Keratinocyte (primary cell): ENCODE data around the gene IGFBP4. TPM values are rescaled to one million over a fixed set of nuclear protein-coding genes. Genes with fewer than 3 reads are reported as not detected.

Experiments used
- DNase-seq: peaks from one replicate; pipeline ENCODE4 v3.0.0-alpha.2; 2011; ENCODE audit warnings: low read depth, missing footprints, low spot score
- FAIRE-seq: peaks from 2 replicates; lab custom pipeline; 2011; peaks lifted over from hg19 to GRCh38; lab: Jason Lieb, UNC
- H2AFZ ChIP-seq: 2 replicates; pipeline ENCODE4 v1.6.0; 2012; ENCODE audit warnings: low read length, control low read depth, inconsistent platforms; ENCODE audit not compliant: control insufficient read depth
- H3K27ac ChIP-seq: 2 replicates; pipeline ENCODE4 v1.5.1; 2011; ENCODE audit warnings: low read length; ENCODE audit not compliant: control insufficient read depth, insufficient read depth
- H3K27me3 ChIP-seq: 3 replicates; pipeline ENCODE4 v1.6.0; 2011; ENCODE audit warnings: low read length; ENCODE audit not compliant: control insufficient read depth, insufficient read depth; ENCODE audit errors: extremely low read depth
- H3K36me3 ChIP-seq, 2 experiments: 2 replicates in 1 of 2; 3 replicates in 1 of 2; pipeline ENCODE4 v1.5.1; 2011; ENCODE audit warnings: low read length in 2 of 2, mild to moderate bottlenecking in 1 of 2; ENCODE audit not compliant: control insufficient read depth in 2 of 2, insufficient read depth in 2 of 2; ENCODE audit errors: extremely low read depth in 1 of 2
- H3K4me1 ChIP-seq: 3 replicates; pipeline ENCODE4 v1.5.1; 2011; ENCODE audit warnings: low read length; ENCODE audit not compliant: control insufficient read depth, insufficient read depth; ENCODE audit errors: extremely low read depth
- H3K4me2 ChIP-seq: 3 replicates; pipeline ENCODE4 v1.6.0; 2011; ENCODE audit warnings: low read depth, low read length; ENCODE audit not compliant: control insufficient read depth, insufficient read depth; ENCODE audit errors: extremely low read depth
- H3K4me3 ChIP-seq, 3 experiments: fragments of 200-600 bp in 1 of 3; sonication (generic) in 1 of 3; 2 replicates in 2 of 3; 3 replicates in 1 of 3; pipeline ENCODE4 v1.5.1; 2011 to 2016; ENCODE audit warnings: low read length in 3 of 3, mild to moderate bottlenecking in 3 of 3, control low read depth in 2 of 3, inconsistent platforms in 1 of 3, low read depth in 1 of 3, mixed read lengths in 1 of 3, mixed run types in 1 of 3, moderate library complexity in 1 of 3; ENCODE audit not compliant: control insufficient read depth in 2 of 3, insufficient read depth in 2 of 3; ENCODE audit errors: extremely low read depth in 1 of 3
- H3K79me2 ChIP-seq: 2 replicates; pipeline ENCODE4 v1.6.0; 2012; ENCODE audit warnings: low read length; ENCODE audit not compliant: control insufficient read depth, insufficient read depth
- H3K9ac ChIP-seq: 3 replicates; pipeline ENCODE4 v1.6.0; 2011; ENCODE audit warnings: low read length; ENCODE audit not compliant: control insufficient read depth, insufficient read depth; ENCODE audit errors: extremely low read depth
- H3K9me1 ChIP-seq: 3 replicates; pipeline ENCODE4 v1.6.0; 2011; ENCODE audit warnings: low read length; ENCODE audit not compliant: control insufficient read depth, insufficient read depth; ENCODE audit errors: extremely low read depth
- H3K9me3 ChIP-seq: 2 replicates; pipeline ENCODE4 v1.5.1; 2012; ENCODE audit warnings: low read depth, low read length; ENCODE audit not compliant: control insufficient read depth
- H4K20me1 ChIP-seq: 3 replicates; pipeline ENCODE4 v1.6.0; 2011; ENCODE audit warnings: low read length; ENCODE audit not compliant: control insufficient read depth, insufficient read depth; ENCODE audit errors: extremely low read depth
- EZH2 ChIP-seq: IDR thresholded peaks from one replicate; pipeline ENCODE4 v1.6.1; 2012; ENCODE audit warnings: inconsistent platforms, mild to moderate bottlenecking, low read length, moderate library complexity
- dilution Hi-C: fragments of 300-500 bp; cut with MboI; formaldehyde crosslinking; loops from one replicate; pipeline ENCODE4 v1.7.0; 2020; ENCODE audit warnings: low sequenced_read_pairs; ENCODE audit not compliant: extremely low pct_ligation_motif_present
- polyA plus RNA-seq, 5 experiments: library from polyadenylated mRNA; depleted of rRNA in 3 of 5; stranded (reverse) in 3 of 5; stranded (forward) in 1 of 5; unstranded in 1 of 5; fragments of >200 nt; gene quantifications; 1 replicate in 1 of 5; 2 replicates in 3 of 5; 3 replicates in 1 of 5; pipeline versions ENCODE4 v1.2.1 to v1.2.3, GENCODE V29; 2011 to 2012; ENCODE audit warnings: missing spikeins in 2 of 5, low read depth in 1 of 5, low replicate concordance in 1 of 5
- TF ChIP-seq, protein P1 (sequence below), 3 experiments: IDR thresholded peaks in 1 of 3; conservative IDR thresholded peaks in 1 of 3; optimal IDR thresholded peaks in 1 of 3; 2 replicates in 2 of 3; 3 replicates in 1 of 3; pipeline versions ENCODE3 to v1.5.1; 2011; ENCODE audit warnings: low read length in 3 of 3, mild to moderate bottlenecking in 3 of 3, moderate library complexity in 2 of 3, control low read depth in 1 of 3, inconsistent platforms in 1 of 3; ENCODE audit not compliant: insufficient read depth in 2 of 3; ENCODE audit errors: extremely low read depth in 1 of 3

Gene IGFBP4
- polyA plus RNA-seq, 1 donor (not counting 4 experiments of a cell fraction or from before 2014, with no cell fraction given): 6.0 TPM

DNA sequence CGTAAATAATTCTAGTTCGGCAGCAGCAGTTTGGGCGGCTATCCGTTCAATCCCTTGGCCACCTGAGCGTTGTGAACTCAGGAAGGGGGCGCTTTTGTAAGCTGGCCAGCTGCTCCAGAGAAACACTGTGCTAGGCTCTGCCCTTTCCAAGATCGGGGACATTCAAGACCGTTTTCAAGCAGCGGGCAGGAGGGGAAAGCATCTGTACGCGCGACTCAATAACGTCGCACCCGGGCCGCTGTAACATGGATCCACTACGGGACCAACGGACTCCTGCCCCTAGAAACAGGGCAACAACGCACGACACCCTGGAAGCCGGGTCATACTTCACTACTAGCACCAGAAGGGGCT is 26.0 kb upstream of the IGFBP4 start:
- Histone ChIP-seq H3K9ac (peak overlapping the region; percentile 79), H2AFZ (peak overlapping the region; percentile 95), H3K4me3 (peak overlapping the region; percentile 67 to 85 (median 84)), H3K27ac (peak overlapping the region; percentile 67), H3K9me3 (no peaks in the 10 kb centered on the region), H3K9me1 (no peaks in the 10 kb centered on the region), H3K36me3 (peaks cover 0 to 7% of the 10 kb centered on the region in 2 experiments), H3K4me2 (peak overlapping the region; percentile 86), H3K27me3 (no peaks in the 10 kb centered on the region), H3K79me2 (peaks cover 29% of the 10 kb centered on the region), H3K4me1 (peaks cover 16% of the 10 kb centered on the region), H4K20me1 (no peaks in the 10 kb centered on the region)
- dilution Hi-C loops: loop anchor here (10.0 kb wide), 1 partner anchor 148 kb away; the partner anchor contains the start of gene CCR7
- FAIRE-seq (no peak), DNase-seq (no peak)
- no peak for TF ChIP-seq EZH2
- TF ChIP-seq, protein P1, sequence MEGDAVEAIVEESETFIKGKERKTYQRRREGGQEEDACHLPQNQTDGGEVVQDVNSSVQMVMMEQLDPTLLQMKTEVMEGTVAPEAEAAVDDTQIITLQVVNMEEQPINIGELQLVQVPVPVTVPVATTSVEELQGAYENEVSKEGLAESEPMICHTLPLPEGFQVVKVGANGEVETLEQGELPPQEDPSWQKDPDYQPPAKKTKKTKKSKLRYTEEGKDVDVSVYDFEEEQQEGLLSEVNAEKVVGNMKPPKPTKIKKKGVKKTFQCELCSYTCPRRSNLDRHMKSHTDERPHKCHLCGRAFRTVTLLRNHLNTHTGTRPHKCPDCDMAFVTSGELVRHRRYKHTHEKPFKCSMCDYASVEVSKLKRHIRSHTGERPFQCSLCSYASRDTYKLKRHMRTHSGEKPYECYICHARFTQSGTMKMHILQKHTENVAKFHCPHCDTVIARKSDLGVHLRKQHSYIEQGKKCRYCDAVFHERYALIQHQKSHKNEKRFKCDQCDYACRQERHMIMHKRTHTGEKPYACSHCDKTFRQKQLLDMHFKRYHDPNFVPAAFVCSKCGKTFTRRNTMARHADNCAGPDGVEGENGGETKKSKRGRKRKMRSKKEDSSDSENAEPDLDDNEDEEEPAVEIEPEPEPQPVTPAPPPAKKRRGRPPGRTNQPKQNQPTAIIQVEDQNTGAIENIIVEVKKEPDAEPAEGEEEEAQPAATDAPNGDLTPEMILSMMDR (optimal IDR thresholded peaks at IDR 0.05 in 1 of 3, IDR thresholded peaks at IDR 0.05 in 1 of 3, conservative IDR thresholded peaks at IDR 0.05 in 1 of 3; ENCODE audit: extremely low read depth in 1 of 3, insufficient read depth in 2 of 3, low read length in 3 of 3): peak in 1 of 3 experiments; percentile 25

- H4K20me1 ChIP-seq: no peaks in the 10 kb centered on the region
- peak; percentile 100 for DNase-seq
- dilution Hi-C loops: loop anchor here (10.0 kb wide), 1 partner anchor 147 kb away; the partner anchor contains the start of gene CCR7
- H3K27ac ChIP-seq: peak within 1 kb of the TSS; percentile 67
- no peaks in the 10 kb centered on the region for H3K9me3 ChIP-seq
- peak within 1 kb of the TSS; percentile 79 for H3K9ac ChIP-seq
- peak within 1 kb of the TSS; percentile 67 to 85 (median 84) for H3K4me3 ChIP-seq
- peak within 1 kb of the TSS; percentile 88 for H3K4me2 ChIP-seq
- TF ChIP-seq, protein P1 (optimal IDR thresholded peaks at IDR 0.05 in 1 of 3, IDR thresholded peaks at IDR 0.05 in 1 of 3, conservative IDR thresholded peaks at IDR 0.05 in 1 of 3; ENCODE audit: extremely low read depth in 1 of 3, insufficient read depth in 2 of 3, low read length in 3 of 3): no peak
- TF ChIP-seq EZH2: no peak
- H3K4me1 ChIP-seq: peaks cover 16% of the 10 kb centered on the region
- H3K9me1 ChIP-seq: no peaks in the 10 kb centered on the region
- H3K27me3 ChIP-seq: no peaks in the 10 kb centered on the region
- peak; percentile 84 for FAIRE-seq
- H2AFZ ChIP-seq: peak within 1 kb of the TSS; percentile 95
- H3K36me3 ChIP-seq: peaks cover 0 to 3% of the 10 kb centered on the region in 2 experiments
- peaks cover 28% of the 10 kb centered on the region for H3K79me2 ChIP-seq
Observed at GRCh38 chr17:40417609-40418427, 25.4 kb upstream of the IGFBP4 start, which contains the start of gene TOP2A. TSS of gene TOP2A (minus strand) at chr17:40417896. CDS start at chr17:40417791, 105 bp downstream.
